HL-60 (cell line): ENCODE measurements around the gene AKR1B15.
"Not testable (repeated sequence)": the region's sequence is repeated elsewhere in the genome, so short reads cannot be mapped to it uniquely, and the experiment has no call there.

Experiments used
- DNase-seq, 2 experiments: peaks; one replicate each; pipeline ENCODE4 v3.0.0-alpha.2; 2010 to 2020; ENCODE audit warnings: low read depth in 1 of 2, low spot score in 1 of 2
- H3K27ac ChIP-seq: fragments of 250-450 bp; sonication (Bioruptor Pico); replicated peaks from 2 replicates; pipeline ENCODE4 v1.5.1; 2020; ENCODE audit warnings: mild to moderate bottlenecking, moderate library complexity
- H3K27me3 ChIP-seq: fragments of 250-450 bp; sonication (Bioruptor Pico); 2 replicates; pipeline ENCODE4 v1.5.1; 2021; ENCODE audit warnings: mild to moderate bottlenecking, moderate library complexity; ENCODE audit not compliant: insufficient read depth, poor library complexity, severe bottlenecking
- H3K4me3 ChIP-seq: replicated peaks from 2 replicates; pipeline ENCODE4 v1.5.1; 2011; ENCODE audit warnings: mild to moderate bottlenecking, control low read depth, low read length; ENCODE audit not compliant: insufficient read depth
- GABPA ChIP-seq: IDR thresholded peaks from 2 replicates; pipeline ENCODE4 v1.6.1; 2012; ENCODE audit warnings: low read depth
- POLR2AphosphoS5 ChIP-seq: IDR thresholded peaks from 2 replicates; pipeline ENCODE4 v1.6.1; 2012; ENCODE audit warnings: low read depth
- SPI1 ChIP-seq: IDR thresholded peaks from 2 replicates; pipeline ENCODE4 v1.6.1; 2012; ENCODE audit warnings: low read depth, mild to moderate bottlenecking, borderline replicate concordance
- TF ChIP-seq, protein P1 (sequence below): IDR thresholded peaks from 2 replicates; pipeline ENCODE4 v1.6.1; 2012; ENCODE audit warnings: low read depth; ENCODE audit not compliant: insufficient replicate concordance
- TF ChIP-seq, protein P2 (sequence below): IDR thresholded peaks from one replicate; pipeline ENCODE4 v1.5.1; 2011; ENCODE audit warnings: low read length, control low read depth, inconsistent platforms; ENCODE audit not compliant: insufficient read depth

AKR1B15 gene

DNA sequence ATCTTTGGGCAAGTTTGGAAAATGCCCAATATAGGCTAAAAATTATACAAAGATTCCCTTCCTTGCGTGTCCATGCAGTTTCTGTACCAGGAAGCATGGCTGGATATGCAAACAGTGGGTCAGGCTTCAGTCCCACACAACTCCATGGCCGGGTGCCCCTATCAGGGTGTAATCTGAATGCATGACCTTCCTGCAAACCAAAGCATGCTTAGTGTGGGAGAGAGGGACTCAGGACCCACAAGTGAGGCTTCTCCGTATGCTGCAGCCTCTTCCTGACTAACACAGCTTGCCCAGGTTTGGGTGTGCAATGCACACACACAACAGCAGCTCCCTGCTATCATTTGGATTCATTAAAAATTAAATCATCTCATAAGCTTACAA, 13.0 kb upstream of the AKR1B15 start:
- Histone ChIP-seq H3K27me3 (peaks cover 2% of the 10 kb centered on the region), H3K4me3 (no peak overlapping the region), H3K27ac (no peak overlapping the region)
- DNase-seq = no peak
- TF ChIP-seq GABPA (no peak), SPI1 (no peak), POLR2AphosphoS5 (no peak)
- TF ChIP-seq, protein P1, sequence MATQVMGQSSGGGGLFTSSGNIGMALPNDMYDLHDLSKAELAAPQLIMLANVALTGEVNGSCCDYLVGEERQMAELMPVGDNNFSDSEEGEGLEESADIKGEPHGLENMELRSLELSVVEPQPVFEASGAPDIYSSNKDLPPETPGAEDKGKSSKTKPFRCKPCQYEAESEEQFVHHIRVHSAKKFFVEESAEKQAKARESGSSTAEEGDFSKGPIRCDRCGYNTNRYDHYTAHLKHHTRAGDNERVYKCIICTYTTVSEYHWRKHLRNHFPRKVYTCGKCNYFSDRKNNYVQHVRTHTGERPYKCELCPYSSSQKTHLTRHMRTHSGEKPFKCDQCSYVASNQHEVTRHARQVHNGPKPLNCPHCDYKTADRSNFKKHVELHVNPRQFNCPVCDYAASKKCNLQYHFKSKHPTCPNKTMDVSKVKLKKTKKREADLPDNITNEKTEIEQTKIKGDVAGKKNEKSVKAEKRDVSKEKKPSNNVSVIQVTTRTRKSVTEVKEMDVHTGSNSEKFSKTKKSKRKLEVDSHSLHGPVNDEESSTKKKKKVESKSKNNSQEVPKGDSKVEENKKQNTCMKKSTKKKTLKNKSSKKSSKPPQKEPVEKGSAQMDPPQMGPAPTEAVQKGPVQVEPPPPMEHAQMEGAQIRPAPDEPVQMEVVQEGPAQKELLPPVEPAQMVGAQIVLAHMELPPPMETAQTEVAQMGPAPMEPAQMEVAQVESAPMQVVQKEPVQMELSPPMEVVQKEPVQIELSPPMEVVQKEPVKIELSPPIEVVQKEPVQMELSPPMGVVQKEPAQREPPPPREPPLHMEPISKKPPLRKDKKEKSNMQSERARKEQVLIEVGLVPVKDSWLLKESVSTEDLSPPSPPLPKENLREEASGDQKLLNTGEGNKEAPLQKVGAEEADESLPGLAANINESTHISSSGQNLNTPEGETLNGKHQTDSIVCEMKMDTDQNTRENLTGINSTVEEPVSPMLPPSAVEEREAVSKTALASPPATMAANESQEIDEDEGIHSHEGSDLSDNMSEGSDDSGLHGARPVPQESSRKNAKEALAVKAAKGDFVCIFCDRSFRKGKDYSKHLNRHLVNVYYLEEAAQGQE = no peak
- TF ChIP-seq, protein P2, sequence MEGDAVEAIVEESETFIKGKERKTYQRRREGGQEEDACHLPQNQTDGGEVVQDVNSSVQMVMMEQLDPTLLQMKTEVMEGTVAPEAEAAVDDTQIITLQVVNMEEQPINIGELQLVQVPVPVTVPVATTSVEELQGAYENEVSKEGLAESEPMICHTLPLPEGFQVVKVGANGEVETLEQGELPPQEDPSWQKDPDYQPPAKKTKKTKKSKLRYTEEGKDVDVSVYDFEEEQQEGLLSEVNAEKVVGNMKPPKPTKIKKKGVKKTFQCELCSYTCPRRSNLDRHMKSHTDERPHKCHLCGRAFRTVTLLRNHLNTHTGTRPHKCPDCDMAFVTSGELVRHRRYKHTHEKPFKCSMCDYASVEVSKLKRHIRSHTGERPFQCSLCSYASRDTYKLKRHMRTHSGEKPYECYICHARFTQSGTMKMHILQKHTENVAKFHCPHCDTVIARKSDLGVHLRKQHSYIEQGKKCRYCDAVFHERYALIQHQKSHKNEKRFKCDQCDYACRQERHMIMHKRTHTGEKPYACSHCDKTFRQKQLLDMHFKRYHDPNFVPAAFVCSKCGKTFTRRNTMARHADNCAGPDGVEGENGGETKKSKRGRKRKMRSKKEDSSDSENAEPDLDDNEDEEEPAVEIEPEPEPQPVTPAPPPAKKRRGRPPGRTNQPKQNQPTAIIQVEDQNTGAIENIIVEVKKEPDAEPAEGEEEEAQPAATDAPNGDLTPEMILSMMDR = no peak

DNA sequence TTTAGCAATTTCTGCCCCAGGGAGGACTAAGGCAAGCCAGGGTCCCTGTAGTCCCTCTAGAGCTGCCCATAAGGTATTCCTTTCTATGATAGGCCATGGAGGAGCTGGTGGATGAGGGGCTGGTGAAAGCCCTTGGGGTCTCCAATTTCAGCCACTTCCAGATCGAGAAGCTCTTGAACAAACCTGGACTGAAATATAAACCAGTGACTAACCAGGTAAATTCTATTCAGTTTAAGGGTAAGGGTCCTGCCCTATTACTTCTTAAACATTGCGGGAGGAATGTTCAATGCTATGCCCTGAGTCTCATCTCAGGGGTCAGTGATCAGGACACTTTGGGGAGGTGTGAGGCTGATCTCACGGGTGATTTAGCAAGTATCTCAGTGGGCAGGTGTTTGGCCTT, 12.4 kb upstream of the AKR1B15 start:
- not testable (repeated sequence) for H3K4me3 ChIP-seq, H3K27me3 ChIP-seq, H3K27ac ChIP-seq, DNase-seq

DNA sequence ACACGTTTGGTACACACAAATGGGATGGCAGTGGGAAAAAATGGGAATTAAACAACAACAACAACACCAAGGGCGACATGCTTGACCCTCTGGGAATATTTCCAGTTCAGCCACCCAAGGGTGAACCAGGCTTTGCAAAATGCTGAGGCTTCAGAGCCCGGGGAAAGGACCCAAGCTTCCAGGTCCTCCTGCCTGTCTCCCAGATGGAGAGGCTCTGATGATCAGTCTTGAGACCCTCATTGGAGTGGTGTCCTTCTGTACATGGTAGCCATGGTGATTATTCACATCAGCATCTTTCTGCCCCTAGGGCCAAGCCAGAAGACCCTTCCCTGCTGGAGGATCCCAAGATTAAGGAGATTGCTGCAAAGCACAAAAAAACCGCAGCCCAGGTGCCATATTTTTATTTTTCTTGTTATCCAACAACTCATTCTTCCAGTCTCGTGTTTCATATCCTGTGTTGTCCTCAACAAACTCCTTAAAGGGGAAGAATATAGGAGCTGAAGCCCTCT, 11.6 kb upstream of the AKR1B15 start:
- DNase-seq, H3K27me3 ChIP-seq, H3K27ac ChIP-seq, H3K4me3 ChIP-seq: not testable (repeated sequence)

DNA sequence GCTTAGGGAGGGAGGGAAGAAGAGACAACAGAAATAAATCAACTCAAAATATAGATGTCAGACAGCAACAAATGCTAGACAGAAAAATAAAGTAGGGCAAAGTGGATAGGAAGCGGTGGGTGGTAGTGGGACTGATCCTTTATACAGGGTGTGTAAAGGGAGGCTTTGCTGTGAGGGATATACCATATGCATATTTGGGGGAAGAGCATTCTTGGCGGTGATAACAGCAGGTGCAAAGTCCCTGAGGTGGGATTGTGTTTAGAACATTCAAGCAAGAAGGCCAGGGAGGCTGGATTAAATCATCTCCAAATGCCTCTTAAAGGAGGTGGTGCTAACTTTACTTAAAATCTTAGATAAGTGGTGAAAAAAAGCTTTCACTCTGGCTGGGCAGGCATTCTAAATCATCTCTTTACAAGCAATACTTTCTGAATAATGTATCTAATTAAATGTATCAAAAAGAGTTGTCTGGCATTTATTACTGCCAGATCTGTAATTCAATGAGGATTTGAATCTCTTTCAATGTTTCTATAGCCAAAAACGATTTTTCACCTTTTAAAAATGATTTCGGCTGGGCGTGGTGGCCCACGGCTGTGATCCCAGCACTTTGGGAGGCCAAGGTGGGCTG, 9.4 kb upstream of the AKR1B15 start:
- Histone ChIP-seq H3K27me3 (no peaks in the 10 kb centered on the region), H3K27ac (no peak overlapping the region), H3K4me3 (no peak overlapping the region)
- DNase-seq = no peak
- TF ChIP-seq SPI1 = no peak
- TF ChIP-seq, protein P2 = no peak
- TF ChIP-seq, protein P1 = no peak
- TF ChIP-seq GABPA = no peak
- no peak for TF ChIP-seq POLR2AphosphoS5

DNA sequence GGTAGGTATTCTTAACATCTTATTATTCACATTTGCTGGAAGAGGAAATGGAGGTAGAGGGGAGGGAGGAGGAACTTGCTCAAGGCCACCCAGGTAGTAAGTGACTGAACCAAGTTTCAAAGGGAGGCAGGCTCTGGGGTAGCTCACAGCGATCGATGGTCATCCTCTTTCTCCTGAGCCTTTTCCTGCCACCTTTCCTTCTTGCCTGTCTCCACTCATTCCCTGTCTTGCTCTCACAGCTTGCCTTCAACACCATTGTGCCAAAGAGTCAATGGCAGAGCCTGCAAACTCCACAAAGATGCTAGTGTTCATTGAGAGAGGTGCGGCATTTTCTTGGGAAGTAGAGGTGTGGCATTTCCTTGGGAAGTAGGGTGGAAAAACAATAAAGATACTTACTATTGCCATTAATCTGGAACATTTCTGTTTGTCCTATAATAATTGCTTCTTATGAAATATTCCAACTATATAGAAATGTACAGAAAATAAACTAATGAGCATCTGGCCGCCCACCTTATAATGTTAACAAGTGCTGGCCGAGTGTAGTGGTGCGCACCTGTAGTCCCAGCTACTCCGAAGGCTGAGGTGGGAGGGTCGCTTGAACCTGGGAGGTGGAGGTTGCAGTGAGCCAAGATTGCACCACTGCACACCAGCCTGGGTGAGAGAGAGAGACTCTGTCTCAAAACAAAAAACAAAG, 7.3 kb upstream of the AKR1B15 start:
- H3K27me3 ChIP-seq, H3K4me3 ChIP-seq, DNase-seq: not testable (repeated sequence)

More for the DNA sequence above, 7.3 kb upstream of the AKR1B15 start:
- not testable (repeated sequence) for H3K27ac ChIP-seq
